Nasal cavity respiratory epithelium epithelial cell of viscerocranial mucosa (primary cell): ENCODE data around the gene SMIM29. TPM values are rescaled to one million over a fixed set of nuclear protein-coding genes. Genes with fewer than 3 reads are reported as not detected.

Experiments used
- total RNA-seq: library from RNA; depleted of rRNA; stranded (reverse); fragments of >200 nt; gene quantifications from 2 replicates; pipeline ENCODE4 v1.2.3, GENCODE V29; 2014

SMIM29 gene
- total RNA-seq: 9.6 and 12.9 TPM in 2 replicates

GRCh38 chr6:34248727-34249468 lies at the start of gene SMIM29:
Gene SMIM29, minus strand, starts transcription at chr6:34249006. Its CDS starts 1,215 bp downstream, at chr6:34247791.

DNA sequence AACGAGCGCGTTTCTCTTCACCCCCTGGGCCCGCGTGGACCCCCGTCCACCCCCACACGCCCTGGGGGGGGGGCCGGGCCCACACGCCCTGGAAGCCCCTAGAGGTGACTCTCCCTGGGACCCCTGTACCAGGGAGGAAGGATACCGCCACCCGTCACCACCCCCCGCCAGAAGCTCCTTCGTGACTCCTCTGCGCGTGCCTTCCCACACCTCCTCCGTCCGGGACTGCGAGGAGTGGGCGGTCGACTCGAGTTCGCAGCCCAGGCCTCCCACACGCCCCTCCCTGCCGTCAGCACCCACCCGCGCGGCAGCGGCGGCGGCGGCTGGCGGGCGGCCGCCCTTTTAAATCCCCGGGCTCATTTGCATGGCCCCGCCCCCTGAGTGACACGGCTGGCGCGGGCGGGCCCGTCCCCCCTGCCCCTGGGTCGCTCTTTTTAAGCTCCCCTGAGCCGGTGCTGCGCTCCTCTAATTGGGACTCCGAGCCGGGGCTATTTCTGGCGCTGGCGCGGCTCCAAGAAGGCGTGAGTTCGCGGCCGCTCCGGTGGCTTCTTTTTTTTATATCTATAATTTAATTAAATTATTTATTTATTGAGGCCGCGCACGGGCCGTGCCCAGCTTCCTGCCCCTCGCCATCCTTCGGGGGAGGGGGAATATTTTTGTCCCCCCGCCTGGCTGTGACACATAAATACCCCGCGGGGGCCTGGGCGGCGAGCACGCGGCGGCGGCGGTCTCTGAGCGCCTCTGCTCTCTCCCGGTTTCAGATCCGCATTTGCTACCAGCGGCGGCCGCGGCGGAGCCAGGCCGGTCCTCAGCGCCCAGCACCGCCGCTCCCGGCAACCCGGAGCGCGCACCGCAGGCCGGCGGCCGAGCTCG lies 12.1 kb downstream of the SMIM29 start, which contains the start of gene HMGA1:
Gene HMGA1, plus strand, starts transcription at position 431 of the 873 bp plus-strand sequence. CDS start 3,908 bp downstream, outside the sequence.

Other genes with a start within 250 kb of the SMIM29 start
- gene GRM4, start 102.9 kb downstream of the SMIM29 start, total RNA-seq: 1.1 TPM in 1 of 2 replicates, not detected in the other
- 117 and 173 TPM in 2 replicates for gene HMGA1, start 12.1 kb downstream of the SMIM29 start, total RNA-seq
- 11.6 and 17.7 TPM in 2 replicates for gene NUDT3, start 143.7 kb upstream of the SMIM29 start, total RNA-seq
- gene RPS10, start 177.1 kb upstream of the SMIM29 start, total RNA-seq: 881 and 1,610 TPM in 2 replicates
- not detected in 2 replicates for gene PACSIN1, start 217.1 kb upstream of the SMIM29 start, total RNA-seq